ENCODE measurements around the gene GCSAML. TPM values are rescaled to one million over a fixed set of nuclear protein-coding genes. Genes with fewer than 3 reads are reported as not detected.

Gene GCSAML
- polyA plus RNA-seq, 1 experiment: not detected

DNA sequence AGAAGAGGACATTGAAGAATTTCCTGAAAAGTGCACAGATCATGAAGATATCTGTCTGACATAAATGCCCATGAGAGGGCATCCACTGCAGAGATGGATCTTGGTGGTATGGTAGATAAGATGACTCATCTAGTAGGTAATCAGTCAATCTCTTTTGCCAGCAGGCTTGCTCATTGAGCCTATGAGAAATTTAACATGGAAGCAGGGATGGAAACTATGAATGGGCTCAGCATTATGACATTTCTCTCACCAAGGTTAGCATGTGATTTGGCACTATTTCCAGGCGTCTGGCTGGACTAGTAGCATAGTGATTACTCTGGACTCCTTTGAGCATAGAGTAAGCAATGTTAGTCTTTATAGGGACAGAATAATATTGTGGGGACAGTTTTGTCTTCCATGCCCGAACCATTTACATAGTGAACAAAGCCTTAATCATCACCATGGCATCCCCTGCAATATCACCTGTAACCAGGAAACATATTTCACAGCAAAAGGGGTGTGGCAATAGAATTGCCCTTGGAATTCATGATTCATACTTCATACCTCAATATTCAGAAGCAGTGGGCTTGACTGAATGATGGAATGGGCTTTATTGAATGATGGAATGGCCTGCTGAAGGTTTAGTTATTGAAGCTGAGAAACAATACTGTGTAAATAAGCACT, 20.0 kb upstream of the GCSAML start:
- CTCF ChIA-PET: no interaction called here
- DNase-seq (ENCODE audit: low read depth, low spot score): no peak
- POLR2A ChIA-PET: no interaction called here
- Histone ChIP-seq H3K4me3 (ENCODE audit: low read depth, low read length) (no peak overlapping the region), H3K27ac (ENCODE audit: low read depth, low read length) (no peak overlapping the region), H3K27me3 (ENCODE audit: control insufficient read depth, insufficient read depth, low read length) (no peaks in the 10 kb centered on the region), H3K9me3 (ENCODE audit: control insufficient read depth, insufficient read depth, low read length) (peaks cover 24% of the 10 kb centered on the region)
- TF ChIP-seq, protein P1, sequence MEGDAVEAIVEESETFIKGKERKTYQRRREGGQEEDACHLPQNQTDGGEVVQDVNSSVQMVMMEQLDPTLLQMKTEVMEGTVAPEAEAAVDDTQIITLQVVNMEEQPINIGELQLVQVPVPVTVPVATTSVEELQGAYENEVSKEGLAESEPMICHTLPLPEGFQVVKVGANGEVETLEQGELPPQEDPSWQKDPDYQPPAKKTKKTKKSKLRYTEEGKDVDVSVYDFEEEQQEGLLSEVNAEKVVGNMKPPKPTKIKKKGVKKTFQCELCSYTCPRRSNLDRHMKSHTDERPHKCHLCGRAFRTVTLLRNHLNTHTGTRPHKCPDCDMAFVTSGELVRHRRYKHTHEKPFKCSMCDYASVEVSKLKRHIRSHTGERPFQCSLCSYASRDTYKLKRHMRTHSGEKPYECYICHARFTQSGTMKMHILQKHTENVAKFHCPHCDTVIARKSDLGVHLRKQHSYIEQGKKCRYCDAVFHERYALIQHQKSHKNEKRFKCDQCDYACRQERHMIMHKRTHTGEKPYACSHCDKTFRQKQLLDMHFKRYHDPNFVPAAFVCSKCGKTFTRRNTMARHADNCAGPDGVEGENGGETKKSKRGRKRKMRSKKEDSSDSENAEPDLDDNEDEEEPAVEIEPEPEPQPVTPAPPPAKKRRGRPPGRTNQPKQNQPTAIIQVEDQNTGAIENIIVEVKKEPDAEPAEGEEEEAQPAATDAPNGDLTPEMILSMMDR (IDR thresholded peaks at IDR 0.05; ENCODE audit: low read depth, low read length): no peak

- POLR2A ChIA-PET: no interaction called here
- Histone ChIP-seq H3K27ac (ENCODE audit: low read depth, low read length) (no peak overlapping the region), H3K4me3 (ENCODE audit: low read depth, low read length) (no peak overlapping the region), H3K9me3 (ENCODE audit: control insufficient read depth, insufficient read depth, low read length) (peaks cover 20% of the 10 kb centered on the region), H3K27me3 (ENCODE audit: control insufficient read depth, insufficient read depth, low read length) (no peaks in the 10 kb centered on the region)
- DNase-seq (ENCODE audit: low read depth, low spot score): no peak
- TF ChIP-seq, protein P1 (IDR thresholded peaks at IDR 0.05; ENCODE audit: low read depth, low read length): no peak
- CTCF ChIA-PET: no interaction called here
Observed at GRCh38 chr1:247529771-247530355, 19.1 kb upstream of the GCSAML start.

- Histone ChIP-seq H3K9me3 (ENCODE audit: control insufficient read depth, insufficient read depth, low read length) (peaks cover 20% of the 10 kb centered on the region), H3K4me3 (ENCODE audit: low read depth, low read length) (no peak overlapping the region), H3K27ac (ENCODE audit: low read depth, low read length) (no peak overlapping the region), H3K27me3 (ENCODE audit: control insufficient read depth, insufficient read depth, low read length) (no peaks in the 10 kb centered on the region)
- DNase-seq (ENCODE audit: low read depth, low spot score): no peak
- POLR2A ChIA-PET: no interaction called here
- TF ChIP-seq, protein P1 (IDR thresholded peaks at IDR 0.05; ENCODE audit: low read depth, low read length): no peak
- CTCF ChIA-PET: no interaction called here
Observed at GRCh38 chr1:247530785-247531184, 18.1 kb upstream of the GCSAML start.

- Histone ChIP-seq H3K9me3 (ENCODE audit: control insufficient read depth, insufficient read depth, low read length) (peaks cover 20% of the 10 kb centered on the region), H3K27me3 (ENCODE audit: control insufficient read depth, insufficient read depth, low read length) (no peaks in the 10 kb centered on the region), H3K4me3 (ENCODE audit: low read depth, low read length) (no peak overlapping the region), H3K27ac (ENCODE audit: low read depth, low read length) (no peak overlapping the region)
- DNase-seq (ENCODE audit: low read depth, low spot score): no peak
- TF ChIP-seq, protein P1 (IDR thresholded peaks at IDR 0.05; ENCODE audit: low read depth, low read length): no peak
- POLR2A ChIA-PET: no interaction called here
- CTCF ChIA-PET: no interaction called here
Observed at GRCh38 chr1:247531937-247532336, 17.0 kb upstream of the GCSAML start.

DNA sequence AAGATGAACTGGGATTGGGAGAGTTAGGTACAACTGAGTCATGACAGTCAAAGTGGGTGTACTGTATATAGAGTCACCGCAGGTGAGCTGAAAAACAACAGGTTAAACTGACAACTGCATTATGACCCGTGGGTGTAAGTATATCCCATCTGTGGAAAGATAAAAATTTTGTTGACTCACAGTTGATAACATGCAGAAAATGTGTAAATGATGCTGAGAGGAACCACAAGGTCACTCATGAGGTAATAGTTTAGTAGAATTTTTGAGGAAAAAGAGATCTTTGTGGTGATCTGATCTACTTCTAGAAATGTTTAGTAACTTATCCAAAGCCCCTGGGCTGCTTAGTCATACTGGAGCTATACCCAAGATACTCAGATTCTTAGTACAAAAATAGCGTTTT, 13.5 kb upstream of the GCSAML start:
- DNase-seq (ENCODE audit: low read depth, low spot score): no peak
- H3K27ac ChIP-seq (ENCODE audit: low read depth, low read length): no peak overlapping the region
- H3K9me3 ChIP-seq (ENCODE audit: control insufficient read depth, insufficient read depth, low read length): peaks cover 25% of the 10 kb centered on the region
- CTCF ChIA-PET: no interaction called here
- POLR2A ChIA-PET: no interaction called here
- TF ChIP-seq, protein P1 (IDR thresholded peaks at IDR 0.05; ENCODE audit: low read depth, low read length): no peak
- H3K4me3 ChIP-seq (ENCODE audit: low read depth, low read length): no peak overlapping the region
- no peaks in the 10 kb centered on the region for H3K27me3 ChIP-seq (ENCODE audit: control insufficient read depth, insufficient read depth, low read length)
